SIG-M5 (cell line): ENCODE results near the gene NSD1.
"Not testable (repeated sequence)": the region's sequence is repeated elsewhere in the genome, so short reads cannot be mapped to it uniquely, and the experiment has no call there.

Source experiments
- DNase-seq: peaks from one replicate; lab custom pipeline; 2025; lab: John Stamatoyannopoulos, UW

The NSD1 gene

DNA sequence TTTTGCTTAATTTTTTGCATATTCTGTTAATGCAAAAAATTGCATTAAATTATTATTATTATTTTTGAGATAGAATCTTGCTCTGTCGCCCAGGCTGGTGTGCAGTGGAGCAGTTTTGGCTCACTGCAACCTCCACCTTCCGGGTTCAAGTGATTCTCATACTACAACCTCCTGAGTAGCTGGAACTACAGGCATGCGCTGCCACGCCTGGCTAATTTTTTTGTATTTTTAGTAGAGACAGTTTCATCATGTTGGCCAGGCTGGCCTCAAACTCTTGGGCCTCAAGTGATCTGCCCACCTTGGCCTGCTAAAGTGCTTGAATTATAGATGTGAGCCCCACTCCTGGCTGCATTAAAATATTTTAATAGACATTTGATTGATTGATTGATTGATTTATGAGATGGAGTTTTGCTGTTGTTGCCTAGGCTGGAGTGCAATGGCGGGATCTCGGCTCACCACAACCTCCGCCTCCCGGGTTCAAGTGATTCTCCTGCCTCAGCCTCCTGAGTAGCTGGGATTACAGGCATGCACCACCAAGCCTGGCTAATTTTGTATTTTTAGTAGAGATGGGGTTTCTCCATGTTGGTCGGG lies 44.4 kb downstream of the NSD1 start:
- DNase-seq = not testable (repeated sequence)

DNA sequence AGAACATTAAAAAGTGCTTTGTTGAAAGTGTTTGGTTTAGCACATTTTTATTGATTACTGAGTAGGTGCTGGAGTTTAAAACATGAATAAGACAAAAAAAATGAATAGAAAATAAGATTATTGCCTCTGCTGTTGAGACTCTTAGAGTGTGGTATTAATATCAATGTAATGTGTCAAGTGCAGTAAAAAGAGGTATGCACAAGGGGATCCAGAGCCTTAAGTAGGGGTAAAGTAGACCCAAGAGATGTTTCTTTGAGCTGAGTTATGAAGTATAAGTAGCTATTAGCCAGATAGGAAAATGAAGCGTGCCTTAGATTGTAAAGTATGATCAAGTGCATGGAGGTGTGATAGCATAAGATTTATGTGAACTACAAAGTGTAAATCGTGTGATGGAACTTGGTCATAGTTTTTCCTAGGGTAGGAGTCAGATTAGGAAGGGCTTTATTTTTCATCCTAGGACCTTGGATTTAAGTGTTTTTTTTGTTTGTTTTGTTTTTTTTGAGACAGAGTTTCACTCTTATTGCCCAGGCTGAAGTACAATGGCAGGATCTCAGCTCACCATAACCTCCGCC lies 45.2 kb downstream of the NSD1 start:
- no peak for DNase-seq

DNA sequence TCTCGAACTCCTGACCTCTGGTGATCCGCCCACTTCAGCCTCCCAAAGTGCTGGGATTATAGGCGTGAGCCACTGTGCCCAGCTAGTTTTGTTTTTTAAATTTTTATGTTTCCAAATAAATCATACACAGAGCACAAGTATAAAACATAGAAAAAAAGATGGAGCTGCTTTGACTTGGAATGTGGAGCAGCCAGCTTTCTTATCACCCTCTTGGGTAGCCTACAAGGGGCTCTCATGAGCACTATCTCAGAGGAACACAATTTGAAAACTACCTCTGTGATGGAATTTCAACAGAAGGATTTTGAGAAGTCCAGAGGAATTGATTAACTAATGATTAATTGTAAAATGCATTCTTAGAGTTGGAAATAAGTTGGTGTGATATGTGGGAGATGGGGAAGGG lies 45.9 kb downstream of the NSD1 start:
- DNase-seq = no peak

DNA sequence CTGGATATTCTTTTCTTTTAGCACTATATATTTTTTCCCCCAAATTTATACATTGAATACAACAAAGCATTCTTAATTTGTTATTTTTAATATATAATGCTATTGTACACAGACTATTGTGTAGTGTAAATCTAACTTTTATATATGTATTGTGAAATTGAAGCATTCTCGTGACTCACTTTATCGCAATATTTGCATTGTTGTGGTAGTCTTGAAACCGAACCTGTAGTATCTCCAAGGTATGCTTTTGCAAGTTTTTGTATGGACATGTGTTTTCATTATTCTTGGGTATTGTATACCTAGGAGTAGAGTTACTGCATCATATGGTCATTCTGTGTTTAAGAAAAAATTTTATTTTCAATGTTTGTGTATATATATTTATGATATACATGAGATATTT lies 49.6 kb downstream of the NSD1 start:
- no peak for DNase-seq

DNA sequence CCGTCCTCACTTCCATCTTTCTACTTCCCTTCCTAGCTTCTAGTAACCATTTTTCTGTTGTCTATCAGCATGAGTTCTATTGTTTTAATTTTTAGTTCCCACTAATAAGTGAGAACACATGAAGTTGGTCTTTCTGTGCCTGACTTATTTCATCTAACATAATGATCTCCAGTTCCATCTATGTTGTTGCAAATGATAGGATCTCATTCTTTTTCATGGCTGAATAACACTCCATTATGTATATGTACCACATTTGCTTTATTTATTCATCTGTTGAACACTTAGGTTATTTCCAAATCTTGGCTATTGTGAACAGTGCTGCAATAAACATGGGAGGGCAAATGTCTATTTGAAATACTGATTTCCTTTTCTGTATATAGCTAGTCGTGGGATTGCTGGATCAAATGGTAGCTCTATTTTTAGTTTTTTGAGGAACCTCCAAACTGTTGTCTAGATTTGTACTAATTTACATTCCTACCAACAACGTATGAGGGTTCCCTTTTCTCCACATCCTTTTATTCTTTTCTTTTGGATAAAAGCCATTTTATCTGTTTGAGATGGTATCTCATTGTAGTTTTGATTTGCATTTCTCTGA lies 50.3 kb downstream of the NSD1 start:
- DNase-seq = no peak

DNA sequence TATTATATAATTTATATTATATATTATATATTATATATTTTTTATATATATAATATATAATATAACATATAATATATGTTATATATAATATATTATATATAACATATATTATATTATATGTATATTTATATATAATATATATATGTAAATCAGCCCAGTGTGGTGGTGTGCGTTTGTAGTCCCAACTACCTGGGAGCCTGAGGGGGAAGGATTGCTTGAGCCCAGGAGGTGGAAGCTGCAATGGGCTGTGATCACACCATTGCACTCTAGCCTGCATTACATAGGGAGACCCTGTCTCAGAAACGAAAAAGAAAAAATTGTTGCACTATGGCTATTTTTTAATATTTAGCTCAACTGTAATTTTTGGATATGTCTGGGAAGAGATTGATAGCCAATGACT lies 52.4 kb downstream of the NSD1 start:
- DNase-seq = no peak

DNA sequence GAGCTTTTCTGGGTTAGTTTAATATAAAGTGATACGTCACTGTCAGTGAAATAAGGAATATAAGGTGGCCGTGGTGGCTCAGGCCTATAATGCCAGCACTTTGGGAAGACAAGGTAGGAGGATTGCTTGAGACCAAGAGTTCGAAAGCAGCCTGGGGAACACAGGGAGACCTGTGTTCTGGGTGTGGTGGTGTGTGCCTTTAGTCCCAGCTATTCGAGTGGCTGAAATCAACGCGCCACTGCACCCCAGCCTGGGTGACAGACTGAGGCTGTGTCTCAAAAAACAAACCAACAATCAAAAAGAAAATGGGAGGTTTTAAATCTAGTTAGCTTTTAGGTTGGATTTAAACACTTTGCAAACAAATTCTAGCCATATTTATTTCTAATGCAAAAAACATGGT lies 53.1 kb downstream of the NSD1 start:
- no peak for DNase-seq

DNA sequence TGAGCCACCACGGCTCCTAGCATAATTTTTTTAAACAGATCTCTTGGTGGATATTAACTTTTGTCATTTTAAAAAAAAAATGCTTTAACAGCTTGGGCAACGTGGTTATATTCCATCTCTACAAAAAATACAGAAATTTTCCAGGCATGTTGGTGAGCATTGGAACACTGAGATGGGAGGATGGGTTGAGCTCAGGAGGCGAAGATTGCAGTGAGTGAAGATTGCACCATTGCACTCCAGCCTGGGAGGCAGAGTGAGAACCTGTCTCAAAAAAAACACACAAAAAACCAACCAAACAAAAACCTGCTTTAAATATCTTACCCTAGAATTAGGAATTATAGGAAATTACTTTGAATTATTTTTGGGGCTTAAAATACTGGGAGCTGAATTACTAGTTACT lies 55.2 kb downstream of the NSD1 start:
- no peak for DNase-seq

DNA sequence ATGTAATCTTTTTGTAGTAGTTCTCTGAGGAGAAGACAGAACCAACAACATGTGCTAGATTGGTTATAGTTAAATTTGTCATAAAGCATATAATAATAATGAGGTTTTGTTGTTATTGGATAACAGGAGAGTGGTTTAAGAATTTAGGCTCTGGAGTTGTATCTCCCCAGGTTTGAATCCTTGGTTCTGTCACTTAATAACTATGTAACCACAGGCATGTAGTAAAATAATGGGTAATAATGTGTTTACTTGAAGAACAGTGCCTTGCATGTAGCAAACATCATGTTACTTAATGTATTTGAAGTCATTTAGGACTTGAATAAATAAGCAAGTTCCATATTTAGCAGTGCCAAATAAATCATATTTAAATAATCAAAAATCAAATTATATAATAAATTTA lies 55.8 kb downstream of the NSD1 start:
- DNase-seq = no peak

DNA sequence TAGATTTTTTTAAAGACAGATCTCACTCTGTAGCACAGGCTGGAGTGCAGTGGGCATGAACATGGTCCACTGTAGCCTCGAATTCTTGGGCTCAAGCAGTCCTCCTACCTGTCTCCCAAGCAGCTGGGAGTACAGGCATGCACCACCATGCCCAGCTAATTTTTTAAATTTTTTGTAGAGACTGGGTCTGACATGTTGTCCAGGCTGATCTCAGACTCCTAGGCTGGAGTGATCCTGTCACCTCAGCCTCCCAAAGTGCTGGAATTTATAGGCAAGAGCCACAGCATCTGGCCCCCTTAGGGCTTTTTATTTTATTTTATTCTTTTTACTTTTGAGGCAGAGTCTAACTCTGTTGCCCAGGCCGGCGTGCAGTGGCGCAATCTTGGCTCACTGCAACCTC lies 56.4 kb downstream of the NSD1 start:
- DNase-seq = no peak

DNA sequence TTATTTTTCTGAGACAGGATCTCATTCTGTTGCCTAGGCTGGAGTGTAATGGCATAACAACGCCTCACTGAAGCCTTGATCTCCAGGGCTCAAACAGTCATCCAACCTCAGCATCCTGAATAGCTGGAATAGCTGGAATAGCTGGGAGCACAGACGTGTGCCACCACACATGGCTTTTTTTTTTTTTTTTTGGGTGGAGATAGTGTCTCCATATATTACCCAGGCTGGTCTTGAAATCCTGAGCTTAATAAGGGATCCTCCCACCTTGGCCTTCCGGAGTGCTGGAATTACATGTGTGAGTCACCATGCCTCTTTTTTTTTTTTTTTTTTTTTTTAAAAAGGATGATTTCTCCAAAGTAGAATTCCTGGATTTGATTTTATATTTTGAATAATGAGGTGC lies 60.7 kb downstream of the NSD1 start:
- no peak for DNase-seq

DNA sequence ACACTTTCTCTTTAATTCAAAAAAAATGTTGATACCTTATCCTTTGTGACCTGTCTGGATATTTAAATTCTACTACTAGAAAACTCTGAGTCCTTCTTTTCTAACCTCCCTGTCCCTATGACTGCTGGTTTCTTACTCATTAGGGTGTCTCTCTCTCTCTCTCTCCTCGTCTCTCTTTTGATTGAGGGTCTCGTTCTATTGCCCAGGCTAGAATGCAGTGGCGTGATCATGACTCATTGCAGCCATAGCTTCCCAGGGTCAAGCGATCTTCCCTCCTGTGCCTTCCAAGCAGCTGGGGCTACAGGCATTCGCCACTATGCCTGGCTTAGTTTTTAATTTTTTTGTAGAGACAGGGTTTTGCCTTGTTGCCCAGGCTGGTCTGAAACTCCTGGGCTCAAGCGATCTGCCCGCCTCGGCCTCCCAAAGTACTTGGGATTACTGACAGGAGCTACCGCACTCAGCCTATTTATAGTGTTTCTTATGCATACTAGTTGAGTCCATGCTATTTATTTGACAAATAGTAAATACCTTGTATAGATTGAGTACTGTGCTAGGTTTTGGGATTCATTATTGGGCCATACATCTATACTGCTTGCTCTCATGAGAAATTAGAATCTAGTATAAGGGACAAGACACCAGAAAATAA lies 61.9 kb downstream of the NSD1 start:
- DNase-seq = no peak

DNA sequence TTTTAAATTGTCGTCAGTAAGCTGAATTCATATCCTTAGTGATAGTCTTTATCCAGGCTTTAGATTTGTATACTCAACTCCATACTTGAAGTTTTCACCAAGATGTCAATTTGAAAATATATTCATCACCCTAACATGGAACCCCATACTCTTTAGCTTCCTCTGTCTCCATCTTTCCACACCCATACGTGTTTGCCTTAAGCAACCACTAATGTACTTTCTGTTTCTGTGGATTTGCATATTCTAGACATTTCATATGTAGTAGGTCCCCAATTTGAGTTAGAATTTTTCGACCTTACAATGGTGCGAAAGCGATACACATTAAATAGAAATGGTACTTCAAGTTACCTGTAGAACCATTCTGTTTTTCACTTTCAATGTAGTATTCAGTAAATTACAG lies 65.2 kb downstream of the NSD1 start:
- no peak for DNase-seq

DNA sequence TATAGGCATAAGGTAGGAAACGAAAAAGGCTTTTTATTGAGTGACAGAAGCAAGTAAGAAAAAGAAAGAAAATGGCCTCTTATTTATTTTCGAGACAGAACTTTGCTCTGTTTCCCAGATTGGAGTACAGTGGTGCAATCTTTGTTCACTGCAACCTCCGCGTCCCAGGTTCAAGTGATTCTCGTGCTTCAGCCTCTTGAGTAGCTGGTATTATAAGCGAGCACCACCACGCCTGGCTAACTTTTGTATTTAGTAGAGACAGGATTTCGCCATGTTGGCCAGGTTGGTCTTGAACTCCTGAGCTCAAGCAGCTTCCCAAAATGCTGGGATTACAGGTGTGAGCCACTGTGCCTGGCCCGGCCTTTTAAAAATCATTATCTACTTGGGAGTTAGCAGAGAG lies 70.7 kb downstream of the NSD1 start:
- DNase-seq = no peak

DNA sequence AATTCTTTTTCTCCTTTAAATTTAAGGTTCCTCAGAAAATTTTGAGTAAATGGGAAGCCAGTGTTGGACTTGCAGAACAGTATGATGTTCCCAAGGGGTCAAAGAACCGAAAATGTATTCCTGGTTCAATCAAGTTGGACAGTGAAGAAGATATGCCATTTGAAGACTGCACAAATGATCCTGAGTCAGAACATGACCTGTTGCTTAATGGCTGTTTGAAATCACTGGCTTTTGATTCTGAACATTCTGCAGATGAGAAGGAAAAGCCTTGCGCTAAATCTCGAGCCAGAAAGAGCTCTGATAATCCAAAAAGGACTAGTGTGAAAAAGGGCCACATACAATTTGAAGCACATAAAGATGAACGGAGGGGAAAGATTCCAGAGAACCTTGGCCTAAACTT lies 76.0 kb downstream of the NSD1 start:
- no peak for DNase-seq

DNA sequence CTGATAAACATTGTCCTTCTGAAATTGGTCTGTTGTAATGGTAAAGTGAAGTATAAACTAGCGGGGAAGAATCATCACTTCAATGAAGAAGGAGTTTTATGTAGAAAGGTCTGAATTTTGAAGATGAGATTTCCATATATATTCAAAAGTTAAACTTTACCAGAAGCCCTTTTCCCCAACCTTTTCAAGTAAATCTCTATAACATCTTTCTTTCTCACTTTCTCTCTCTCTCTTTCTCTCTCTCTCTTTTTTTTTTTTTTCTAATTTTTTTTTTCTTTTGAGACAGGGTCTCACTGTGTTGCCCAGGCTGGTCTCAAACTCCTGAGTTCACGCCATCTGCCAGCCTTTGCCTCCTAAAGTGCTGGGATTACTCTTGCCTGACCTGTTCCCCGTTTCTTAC lies 78.7 kb downstream of the NSD1 start:
- no peak for DNase-seq

DNA sequence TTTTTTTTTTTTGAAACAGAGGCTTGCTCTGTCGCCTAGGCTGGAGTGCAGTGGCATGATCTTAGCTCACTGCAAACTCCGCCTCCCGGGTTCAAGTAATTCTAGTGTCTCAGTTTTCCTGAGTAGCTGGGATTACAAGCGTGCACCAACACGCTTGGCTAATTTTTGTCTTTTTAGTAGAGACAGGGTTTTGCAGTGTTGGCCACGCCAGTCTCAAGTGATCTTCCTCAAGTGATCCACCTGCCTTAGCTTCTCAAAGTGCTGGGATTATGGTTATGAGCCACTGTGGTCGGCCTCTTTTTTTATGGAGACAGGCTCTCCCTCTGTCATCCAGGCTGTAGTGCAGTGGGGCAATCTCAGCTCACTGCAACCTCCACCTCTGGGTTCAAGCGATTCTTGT lies 87.0 kb downstream of the NSD1 start:
- no peak for DNase-seq

DNA sequence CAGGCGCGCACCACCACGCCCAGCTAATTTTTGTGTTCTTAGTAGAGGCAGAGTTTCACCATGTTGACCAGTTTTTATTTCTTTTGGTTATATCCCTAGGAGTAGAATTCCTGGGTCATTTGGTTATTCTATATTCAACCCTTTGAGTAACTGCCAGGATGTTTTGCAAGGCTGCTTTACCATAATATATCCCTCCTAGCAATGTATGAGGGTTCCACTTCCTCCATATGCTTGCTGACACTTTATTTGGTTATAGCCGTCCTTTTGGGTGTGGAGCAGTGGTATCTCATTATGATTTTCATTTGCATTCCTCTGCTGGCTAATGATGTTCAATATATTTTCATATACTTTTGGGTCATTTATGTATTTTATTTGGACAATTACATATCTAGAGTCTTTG lies 88.7 kb downstream of the NSD1 start:
- DNase-seq = no peak

DNA sequence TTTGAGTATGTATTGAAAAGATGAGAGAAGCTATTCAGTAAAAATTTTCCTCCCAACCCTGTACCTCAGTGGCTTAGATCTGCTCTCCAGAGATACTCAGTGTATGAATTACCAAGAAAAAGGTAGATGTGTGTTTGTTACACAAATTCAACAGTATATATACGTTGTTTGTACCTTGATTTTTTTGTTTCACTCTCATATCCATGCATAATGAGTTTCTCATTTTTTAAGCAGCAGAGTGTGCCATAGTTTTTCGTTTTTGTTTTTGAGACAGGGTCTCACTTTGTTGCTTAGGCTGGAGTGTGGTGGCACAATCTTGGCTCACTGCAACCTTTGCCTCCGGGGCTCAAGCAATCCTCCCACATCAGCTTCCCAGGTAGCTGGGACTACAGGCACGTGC lies 92.2 kb downstream of the NSD1 start:
- DNase-seq = no peak

DNA sequence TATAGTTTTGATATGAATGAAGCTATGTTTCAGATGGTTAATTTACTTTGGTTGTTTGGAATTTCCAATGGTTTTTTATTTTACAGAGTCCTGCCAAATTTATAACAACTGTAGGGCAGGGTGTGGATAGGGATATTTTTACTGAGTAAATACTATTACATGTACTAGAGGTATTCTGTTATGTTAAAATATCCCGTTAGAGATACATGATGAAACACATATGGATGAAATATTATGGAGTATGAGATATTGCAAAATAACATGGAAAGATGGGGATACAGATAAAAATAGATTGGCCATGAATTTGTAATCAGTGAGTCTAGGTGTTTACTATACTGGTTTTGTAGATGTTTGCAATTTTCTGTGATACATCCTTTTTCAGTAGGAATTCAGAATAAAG lies 93.3 kb downstream of the NSD1 start:
- no peak for DNase-seq

DNA sequence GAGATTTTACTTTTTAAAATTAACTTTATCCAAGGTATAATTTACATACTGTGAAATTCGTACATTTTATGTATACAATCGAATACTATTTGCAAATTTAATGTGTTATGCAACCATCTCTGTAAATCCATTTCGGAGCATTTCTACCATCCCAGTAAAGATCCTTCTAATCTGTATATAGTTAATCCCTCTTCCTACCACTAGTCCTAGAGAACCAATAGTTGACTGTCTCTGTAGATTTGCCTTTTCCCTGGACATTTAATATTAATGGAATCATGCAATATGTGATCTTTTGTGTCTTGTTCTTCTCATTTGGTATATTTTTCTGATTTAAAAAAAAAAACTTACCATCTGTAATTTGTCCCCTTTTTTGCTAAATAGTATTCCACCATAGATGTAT lies 95.2 kb downstream of the NSD1 start:
- DNase-seq = no peak

DNA sequence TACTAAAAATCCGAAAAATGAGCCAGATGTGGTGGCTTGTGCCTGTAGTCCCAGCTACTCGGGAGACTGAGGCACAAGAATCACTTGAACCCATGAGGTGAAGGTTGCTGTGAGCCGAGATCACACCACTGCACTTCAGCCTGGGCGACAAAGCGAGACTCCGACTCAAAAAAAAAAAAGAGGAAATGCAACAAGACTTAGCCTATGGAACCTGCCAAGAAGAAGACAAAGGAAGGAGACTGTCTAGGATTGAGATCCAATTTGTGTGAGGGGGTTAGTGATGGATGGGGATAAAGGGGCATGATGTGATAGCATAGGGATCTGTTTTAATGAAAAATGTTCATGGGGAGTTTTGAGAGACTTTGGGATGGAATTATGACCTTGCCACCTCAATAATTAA lies 97.1 kb downstream of the NSD1 start:
- no peak for DNase-seq

DNA sequence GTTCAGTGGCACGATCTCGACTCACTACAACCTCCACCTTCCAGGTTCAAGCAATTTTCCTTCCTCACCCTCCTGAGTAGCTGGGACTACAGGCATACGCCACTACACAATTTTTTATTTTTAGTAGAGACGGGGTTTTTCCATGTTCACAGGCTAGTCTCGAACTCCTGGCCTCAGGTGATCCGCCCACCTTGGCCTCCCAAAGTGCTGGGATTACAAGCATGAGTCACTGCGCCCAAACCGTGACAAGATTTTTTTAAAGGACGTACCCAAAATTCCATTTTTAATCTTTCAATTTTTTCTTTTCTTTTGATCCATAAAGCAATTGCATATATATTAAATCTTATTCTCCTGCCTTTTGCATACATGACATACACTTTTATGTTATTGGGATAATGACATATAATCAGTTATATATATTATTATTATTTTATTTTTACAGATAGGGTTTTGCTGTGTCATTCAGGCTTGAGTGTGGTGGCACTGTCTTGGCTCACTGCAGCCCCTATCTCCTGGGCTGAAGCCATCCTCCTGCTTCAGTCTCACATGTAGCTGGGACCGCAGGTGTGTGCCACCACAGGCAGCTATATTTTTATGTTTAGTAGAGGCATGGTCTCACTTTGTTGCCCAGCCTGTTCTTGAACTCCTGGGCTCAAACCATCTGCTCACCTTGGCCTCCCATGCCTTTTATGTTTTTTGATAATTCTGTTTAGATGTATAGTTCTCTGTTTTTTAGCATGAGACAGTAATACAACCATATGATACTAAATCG lies 98.1 kb downstream of the NSD1 start:
- no peak for DNase-seq
